Measurements from ENCODE around the gene CEP57.
"Not testable (repeated sequence)": the region's sequence is repeated elsewhere in the genome, so short reads cannot be mapped to it uniquely, and the experiment has no call there.

Gene CEP57

DNA sequence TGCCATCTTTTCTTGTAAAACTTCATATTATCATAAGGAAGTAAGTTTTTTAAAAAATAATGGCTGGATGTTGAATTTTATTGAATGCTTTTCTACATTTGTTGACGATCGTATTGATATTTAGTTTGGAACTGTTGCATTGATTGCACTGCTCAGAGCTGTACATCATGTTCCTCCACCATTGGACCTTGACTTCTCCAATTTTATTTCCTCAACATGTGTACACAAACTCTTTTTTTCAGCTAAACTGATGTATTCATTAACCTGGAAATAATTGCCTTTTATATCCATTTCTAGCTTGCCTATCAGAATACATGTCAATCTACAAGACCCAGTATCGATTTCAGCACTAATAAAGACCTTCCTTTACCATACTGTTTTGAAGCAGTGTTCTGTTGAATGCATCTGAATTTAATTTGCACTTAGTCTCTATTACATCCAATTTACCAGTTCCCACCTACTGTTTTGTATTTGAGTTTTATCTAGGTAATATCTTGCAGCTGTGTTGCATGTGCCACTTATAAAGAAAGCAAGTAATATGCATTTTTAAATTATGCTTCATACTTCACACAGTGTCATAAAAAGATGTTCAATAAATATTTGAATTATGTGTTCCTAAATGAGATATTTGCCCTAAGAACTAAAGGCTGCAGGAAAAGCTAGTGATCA lies 5.5 kb downstream of the CEP57 start:
- no peak for DNase-seq (ENCODE audit: low read depth in 1 of 2, low spot score in 1 of 2)

DNA sequence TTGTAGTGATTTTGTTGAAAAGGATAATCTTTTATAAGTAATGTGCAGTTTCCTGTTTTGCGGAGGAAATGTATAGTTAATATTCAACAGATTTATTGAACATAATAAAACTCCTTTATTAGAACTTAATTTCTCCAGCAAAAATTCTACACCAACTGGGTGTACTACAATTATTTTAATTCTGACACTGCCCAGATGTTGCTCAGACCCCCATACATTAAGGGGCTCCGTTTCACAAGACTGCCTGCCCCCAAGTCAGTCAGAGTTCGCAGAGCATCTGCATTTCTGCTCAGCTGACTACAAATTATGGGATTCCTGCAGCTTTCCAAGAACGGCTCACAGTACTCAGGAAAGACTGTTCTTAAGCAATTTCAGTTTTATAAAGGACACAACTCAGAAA lies 6.2 kb downstream of the CEP57 start:
- no peak for DNase-seq (ENCODE audit: low read depth in 1 of 2, low spot score in 1 of 2)

DNA sequence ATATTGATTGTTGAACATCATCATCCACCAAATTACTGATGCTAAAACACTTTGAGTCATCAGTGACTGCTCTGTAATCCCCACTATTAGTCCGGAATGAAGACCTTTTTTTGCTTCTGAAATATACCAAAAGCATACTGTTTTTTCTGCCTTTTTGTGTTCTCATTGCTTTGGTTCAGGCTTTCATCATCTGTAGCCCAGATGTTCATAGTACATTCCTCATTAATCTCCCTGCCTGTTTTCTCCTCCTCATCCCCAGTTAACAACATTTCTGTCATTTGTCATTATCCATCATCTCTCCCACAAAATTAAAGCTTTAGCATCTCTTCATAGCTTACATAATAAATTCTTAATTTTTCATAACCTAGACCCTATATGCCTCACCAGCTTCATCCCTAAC lies 9.2 kb downstream of the CEP57 start:
- DNase-seq (ENCODE audit: low read depth in 1 of 2, low spot score in 1 of 2), result no peak

DNA sequence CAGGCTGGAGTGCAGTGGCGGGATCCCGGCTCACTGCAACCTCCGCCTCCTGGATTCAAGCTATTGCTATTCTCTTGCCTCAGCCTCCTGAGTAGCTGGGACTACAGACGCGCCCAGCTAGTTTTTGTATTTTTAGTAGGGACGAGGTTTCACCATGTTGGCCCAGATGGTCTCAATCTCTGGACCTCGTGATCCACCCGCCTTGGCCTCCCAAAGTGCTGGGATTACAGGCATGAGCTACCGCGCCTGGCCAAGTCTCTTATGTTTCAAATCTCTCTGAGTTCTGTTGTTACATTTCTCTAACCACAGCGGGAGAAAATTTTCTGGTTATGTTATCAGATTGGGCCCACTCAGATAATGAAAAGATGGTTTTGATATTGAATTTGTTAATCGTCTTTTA lies 10.1 kb downstream of the CEP57 start:
- no peak for DNase-seq (ENCODE audit: low read depth in 1 of 2, low spot score in 1 of 2)

DNA sequence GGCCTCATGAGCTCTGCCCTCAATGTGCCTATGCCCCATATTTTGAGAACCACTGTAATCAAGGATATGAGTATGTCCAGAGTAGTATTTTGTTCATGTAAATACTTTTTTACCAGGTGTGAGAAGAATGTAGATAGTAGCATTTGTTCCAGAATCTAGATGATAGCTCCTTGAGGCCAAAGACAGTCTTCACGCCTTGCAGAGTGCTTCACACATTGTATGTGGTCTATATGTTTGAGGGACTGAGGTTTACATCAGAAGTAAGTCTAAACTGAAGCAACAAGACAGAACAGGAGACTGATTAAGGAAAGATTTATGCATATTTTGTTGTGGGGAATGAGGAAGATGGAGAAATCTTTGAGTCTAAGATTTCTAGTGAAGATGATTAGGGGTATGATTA lies 12.5 kb downstream of the CEP57 start:
- DNase-seq (ENCODE audit: low read depth in 1 of 2, low spot score in 1 of 2), result no peak

DNA sequence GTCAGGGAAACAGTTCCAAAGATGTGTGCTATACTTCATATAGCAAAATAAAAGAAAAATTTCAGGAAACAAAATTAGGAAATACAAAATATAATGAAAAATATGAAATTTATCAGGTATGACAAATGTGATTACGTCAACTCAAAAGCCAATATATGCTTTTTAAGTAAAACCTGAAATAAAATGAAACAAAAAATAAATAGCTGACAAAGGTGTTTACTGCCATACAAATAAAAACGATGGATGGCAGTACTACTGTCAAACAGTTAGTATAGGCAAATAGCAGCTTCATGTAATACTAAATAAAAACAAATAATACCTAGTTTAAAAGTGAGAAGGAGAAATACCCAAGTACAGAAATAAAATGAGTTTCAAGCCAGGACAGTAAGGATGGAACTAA lies 13.7 kb downstream of the CEP57 start:
- DNase-seq (ENCODE audit: low read depth in 1 of 2, low spot score in 1 of 2), result no peak

DNA sequence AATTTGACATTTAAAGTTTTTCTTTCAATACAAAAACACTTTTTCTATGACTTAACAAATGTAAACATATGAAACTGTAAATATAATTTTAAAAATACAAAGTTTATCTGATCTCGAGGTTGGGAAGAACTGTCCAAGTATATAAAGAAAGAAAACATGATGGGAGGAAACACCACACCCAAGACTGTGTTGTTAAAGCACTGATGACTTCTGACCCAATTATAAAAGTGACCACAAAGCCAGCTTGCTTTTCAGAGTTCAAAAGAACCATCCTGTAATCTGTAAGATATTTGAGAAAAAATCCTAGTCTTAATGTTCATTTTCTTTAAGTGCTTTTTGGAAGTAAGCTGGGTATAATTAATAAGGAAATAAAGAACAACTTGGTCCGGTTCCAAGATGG lies 15.6 kb downstream of the CEP57 start:
- no peak for DNase-seq (ENCODE audit: low read depth in 1 of 2, low spot score in 1 of 2)

DNA sequence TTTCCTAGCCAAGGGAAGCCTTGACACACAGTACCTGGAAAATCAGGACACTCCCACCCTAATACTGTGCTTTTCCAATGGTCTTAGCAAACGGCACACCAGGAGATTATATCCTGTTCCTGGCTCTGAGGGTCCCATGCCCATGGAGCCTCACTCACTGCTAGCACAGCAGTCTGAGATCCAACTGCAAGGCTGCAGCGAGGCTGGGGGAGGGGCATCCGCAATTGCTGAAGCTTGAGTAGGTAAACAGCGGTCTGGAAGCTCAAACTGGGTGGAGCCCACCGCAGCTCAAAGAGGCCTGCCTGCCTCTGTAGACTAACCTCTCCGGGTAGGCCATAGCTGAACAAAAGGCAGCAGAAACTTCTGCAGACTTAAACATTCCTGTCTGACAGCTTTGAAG lies 16.2 kb downstream of the CEP57 start:
- not testable (repeated sequence) for DNase-seq (ENCODE audit: low read depth in 1 of 2, low spot score in 1 of 2)

DNA sequence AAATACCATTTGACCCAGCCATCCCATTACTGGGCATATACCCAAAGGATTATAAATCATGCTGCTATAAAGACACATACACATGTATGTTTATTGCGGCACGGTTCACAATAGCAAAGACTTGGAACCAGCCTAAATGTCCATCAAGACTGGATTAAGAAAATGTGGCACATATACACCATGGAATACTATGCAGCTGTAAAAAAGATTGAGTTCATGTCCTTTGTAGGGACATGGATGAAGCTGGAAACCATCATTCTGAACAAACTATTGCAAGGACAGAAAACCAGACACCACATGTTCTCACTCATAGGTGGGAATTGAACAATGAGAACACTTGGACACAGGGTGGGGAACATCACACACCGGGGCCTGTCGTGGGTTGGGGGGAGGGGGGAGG lies 20.8 kb downstream of the CEP57 start:
- DNase-seq (ENCODE audit: low read depth in 1 of 2, low spot score in 1 of 2), result not testable (repeated sequence)

DNA sequence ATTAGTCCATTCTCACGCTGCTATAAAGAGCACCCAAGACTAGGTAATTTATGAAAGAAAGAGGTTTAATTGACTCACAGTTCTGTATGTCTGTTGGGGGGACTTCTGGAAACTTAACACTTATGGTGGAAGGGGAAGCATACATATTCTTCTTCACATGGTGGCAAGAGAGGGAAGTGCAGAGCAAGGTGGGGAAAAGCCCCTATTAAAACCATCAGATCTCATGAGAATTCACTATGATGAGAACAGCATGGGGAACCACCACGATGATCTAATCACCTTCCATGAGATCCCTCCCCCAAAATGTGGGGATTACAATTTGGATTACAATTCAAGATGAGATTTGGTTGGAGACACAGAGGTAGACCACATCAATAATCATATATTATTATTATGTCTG lies 25.7 kb downstream of the CEP57 start:
- DNase-seq (ENCODE audit: low read depth in 1 of 2, low spot score in 1 of 2), result no peak

DNA sequence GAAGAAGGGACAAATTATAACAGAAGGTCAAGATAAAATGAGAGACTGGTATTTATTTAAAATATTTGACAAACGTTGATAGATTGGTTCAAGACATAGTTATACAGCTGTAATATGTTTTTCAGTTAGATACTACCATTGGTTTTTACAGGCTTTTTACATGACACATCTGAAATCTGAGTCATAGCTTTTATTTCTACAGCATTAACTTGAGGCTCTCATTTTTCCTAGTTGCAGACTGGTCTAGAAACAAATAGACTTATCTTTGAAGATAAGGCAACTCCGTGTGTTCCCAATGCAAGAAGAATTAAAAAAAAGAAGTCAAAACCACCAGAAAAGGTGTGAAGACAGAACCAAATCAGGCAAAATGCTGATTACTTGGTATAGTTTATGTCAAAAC lies 31.3 kb downstream of the CEP57 start:
- no peak for DNase-seq (ENCODE audit: low read depth in 1 of 2, low spot score in 1 of 2)

DNA sequence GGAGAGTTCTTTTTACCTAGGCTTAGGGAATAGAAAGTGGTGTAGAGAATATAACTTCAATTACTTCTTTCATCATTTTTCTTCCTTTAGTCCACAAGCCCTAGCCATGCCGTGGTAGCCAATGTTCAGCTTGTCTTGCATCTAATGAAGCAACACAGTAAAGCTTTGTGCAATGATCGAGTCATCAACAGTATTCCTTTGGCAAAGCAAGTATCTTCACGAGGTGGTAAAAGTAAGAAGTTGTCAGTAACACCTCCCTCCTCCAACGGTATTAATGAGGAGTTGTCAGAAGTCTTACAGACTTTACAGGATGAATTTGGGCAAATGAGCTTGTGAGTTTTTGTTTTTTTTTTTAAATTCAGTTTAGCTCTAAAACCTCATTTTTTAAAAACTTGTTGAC lies 37.4 kb downstream of the CEP57 start:
- no peak for DNase-seq (ENCODE audit: low read depth in 1 of 2, low spot score in 1 of 2)

DNA sequence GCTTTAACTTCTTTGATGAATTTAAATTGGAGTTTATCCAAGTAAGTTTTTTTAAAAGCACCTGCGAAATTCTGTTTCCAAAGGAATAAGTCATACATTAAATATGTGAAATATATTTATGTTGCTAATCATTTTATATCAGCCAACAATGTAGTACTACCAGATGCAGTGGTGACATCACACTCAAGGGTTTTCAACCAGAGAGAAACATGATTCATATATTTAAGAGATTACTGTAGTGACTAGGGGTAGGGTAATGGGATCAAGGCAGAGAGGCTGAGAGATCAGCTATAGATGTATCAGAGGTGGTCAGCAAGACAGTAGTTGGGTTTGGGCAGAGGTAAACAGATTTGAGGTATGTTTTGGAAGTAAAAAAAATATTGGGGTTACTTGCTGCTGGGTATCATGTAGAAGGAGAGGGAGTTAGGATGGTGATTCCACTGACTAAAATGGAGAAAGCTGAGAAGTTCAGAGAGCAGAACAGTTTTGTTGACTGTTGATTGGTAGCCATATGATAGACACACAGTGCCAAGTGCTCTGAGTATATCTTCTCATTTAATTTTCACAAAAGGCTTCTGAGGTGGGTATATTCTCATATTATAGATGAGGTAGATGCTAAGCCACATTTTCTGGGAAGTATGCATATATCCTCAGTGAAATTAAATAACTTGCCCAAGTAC lies 39.4 kb downstream of the CEP57 start:
- no peak for DNase-seq (ENCODE audit: low read depth in 1 of 2, low spot score in 1 of 2)

DNA sequence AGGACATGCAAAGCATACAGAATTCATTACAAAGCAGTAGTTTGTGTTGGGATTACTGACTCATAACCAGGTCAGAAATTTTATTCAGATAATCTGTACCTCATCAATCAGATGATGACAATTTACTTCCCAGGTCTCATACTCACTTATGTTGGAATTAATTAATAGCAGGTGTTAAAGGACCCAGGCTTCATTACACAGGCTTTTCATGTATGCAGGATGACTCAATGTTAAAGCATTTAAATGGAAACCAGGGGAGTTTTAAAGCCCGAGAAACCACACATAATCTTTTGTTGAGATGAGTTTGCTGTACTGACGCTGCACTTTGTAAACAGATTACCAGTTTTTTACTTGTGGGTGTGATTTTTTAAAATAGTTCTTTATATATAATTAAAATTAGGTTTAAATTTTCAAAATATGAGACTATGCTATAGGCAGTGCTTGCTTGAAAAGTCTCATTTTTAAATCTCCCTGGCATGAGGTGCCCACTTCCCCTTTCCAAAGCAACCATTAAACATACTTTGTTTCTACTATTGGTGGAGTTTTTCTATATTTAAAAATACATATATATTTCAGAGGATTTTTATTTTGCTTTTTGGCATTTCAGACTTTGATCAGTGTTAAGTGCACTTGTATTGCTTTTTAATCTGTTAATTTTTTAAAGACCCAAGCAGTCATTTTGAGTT lies 41.0 kb downstream of the CEP57 start:
- no peak for DNase-seq (ENCODE audit: low read depth in 1 of 2, low spot score in 1 of 2)

DNA sequence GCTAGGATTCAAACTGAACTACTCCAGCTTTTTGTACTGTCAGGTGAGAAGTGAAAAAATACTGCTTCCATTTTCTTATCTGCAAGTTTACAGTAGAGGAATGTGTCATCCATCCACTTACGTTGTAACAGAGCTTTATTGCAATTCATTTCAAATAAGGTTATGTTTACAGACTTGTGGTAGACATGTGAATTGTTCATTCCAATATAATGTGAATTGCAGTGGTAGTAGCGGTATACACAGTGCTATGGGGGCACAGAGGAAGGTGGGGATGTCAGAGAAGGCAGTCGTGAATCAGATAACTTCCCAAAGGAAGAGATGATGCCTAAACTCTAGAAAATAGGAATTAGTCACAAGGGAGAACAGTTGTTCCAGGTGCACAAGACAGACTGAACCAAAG lies 42.5 kb downstream of the CEP57 start:
- no peak for DNase-seq (ENCODE audit: low read depth in 1 of 2, low spot score in 1 of 2)

DNA sequence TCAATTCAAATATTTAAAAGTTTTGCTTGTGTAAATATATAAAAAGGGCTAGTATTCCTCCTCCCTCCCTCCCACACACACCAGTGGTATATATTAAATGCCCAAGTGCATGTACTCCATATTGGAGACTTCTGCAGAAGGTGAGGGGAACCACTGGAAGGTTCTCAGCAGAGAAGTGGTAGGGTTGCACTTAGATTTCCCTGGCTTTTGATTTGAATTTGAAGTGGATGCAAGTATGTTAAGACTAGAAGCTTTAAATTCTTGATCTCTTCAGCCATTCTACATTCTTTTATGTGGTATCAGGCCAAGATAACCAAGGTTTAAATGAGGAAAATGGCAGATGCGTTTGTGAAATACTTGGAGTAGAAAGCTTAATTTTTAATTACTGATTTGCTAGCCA lies 43.1 kb downstream of the CEP57 start:
- no peak for DNase-seq (ENCODE audit: low read depth in 1 of 2, low spot score in 1 of 2)

DNA sequence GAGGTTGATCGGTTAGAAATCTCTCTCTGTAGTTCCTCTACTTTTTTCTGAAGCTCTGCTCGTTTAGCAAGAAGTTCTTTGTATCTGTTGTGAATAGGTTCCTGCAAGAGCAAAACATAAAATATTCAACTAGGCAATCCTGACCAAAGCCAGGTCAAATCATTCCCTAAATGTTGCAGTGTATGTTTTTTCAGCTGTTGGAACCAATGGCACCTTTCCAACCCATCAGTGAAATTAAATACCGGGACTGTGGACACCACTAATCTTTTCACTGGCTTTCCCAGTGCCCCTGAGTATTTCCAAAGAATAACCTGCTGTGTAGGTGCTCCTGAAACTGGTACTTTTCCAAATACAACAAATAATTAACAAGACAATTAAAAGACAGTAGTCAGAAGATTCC lies 45.1 kb downstream of the CEP57 start:
- no peak for DNase-seq (ENCODE audit: low read depth in 1 of 2, low spot score in 1 of 2)

DNA sequence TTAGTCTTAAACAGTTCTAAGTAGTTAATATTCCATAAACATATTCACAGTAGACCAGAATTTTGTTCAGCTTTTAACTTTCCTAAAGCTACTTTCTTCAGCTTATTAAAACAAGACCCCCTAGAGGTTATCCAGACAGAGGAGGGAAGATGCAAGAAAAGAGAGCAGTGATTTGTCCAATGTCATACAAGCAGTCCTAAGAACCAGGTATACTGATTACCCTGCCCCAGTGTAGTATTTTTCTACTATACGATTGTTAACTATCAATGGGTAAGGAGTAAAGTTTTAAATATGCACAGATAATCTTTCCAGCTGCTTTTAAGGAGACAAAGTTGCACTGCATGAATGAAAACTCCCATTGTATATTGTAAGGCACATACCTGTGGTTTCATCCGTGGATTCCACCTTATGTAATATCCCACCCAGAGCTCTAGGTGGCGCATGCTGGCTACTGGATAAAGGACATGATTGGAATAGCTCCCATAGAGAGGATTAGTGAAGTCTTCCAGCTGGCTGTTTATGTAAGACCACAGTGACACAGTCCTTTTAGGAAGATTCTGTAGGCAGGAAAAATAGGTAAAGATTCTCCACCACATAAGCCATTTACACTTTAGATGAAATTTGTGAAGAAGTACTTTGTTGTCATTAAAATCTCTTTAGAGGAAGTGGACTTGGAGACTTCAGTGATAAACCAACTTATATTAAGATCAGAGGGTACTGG lies 45.6 kb downstream of the CEP57 start:
- peak in 1 of 2 donors; percentile 29 for DNase-seq (ENCODE audit: low read depth in 1 of 2, low spot score in 1 of 2)

DNA sequence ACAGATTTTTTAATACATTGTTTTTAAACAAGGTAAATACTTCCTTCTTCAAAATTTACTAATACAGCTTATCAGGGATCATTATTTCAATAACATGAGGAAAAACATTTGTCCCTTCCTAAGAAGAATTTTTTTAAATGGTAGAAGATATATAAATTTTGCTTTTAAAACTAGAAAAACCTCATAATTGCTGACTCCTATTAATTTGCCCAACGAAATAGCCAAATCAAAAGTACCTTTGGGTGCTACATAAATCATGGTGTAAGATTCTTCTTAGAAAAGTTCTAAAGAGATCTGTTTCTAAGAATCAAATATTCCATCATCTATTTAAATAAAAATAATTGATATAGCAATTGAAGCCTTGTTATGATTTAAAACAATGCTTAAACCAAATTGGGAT lies 54.9 kb downstream of the CEP57 start:
- DNase-seq (ENCODE audit: low read depth in 1 of 2, low spot score in 1 of 2), result no peak

DNA sequence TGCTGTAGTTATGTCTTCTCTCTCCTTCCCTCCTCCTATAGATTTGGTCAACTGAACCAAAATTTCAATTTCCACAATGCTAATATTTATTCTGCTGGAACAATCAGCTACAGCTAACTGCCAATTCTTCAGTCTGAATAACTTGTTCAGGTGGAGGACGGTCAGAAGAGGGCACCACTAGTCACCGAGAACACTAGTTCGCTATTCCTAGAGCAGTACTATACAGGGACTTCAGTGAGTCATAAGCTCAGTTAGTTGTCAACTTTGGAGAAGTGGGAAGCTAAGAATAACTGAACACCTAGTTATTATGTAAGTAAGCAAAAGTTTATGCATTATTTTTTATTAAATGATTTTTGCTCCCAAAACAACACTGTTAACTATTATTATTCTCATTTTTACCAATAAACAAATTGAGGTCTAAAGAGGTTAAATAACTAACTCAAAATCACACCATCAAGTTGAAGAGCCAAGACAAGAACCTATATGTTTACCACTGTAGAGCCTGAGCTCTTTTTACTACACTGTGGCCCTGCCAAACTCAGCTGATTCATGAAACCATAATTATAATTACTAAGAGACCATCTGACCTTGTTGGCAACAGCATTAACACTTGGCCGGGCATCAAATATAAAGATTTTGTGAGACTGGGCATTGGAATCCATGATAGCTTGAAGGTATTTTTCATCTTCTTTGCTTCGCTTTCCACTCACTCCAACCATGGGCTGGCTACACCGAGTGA lies 59.0 kb downstream of the CEP57 start:
- DNase-seq (ENCODE audit: low read depth in 1 of 2, low spot score in 1 of 2), result no peak

DNA sequence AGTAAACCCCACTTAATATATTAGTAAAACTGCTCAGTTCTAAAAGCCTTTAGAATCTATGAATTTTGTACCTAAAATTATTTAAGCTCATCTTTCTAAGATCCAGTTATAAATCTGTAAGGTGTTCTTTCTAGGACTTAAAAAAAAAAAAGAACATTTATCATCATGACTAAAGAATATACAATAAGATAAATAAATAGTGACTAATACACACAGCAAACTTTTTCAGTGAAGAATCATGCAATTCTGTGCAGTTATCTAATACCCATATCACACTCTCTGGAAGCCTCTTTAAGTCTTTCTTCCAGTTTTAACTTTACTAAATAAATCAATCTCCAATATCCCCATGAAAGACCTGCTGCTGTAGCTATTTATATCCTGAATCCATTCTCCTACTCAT lies 59.8 kb downstream of the CEP57 start:
- no peak for DNase-seq (ENCODE audit: low read depth in 1 of 2, low spot score in 1 of 2)
